H9 (cell line): Measurements from ENCODE around the gene GRHL3. TPM values are rescaled to one million over a fixed set of nuclear protein-coding genes. Genes with fewer than 3 reads are reported as not detected.

Experiments
- DNase-seq: peaks from one replicate; pipeline ENCODE4 v3.0.0-alpha.2; 2017
- H2AFZ ChIP-seq: one replicate; pipeline ENCODE4 v1.6.1; 2013; ENCODE audit warnings: mild to moderate bottlenecking, low read length, control low read depth, moderate library complexity
- H2AK5ac ChIP-seq: 2 replicates; pipeline ENCODE4 v1.6.1; 2013; ENCODE audit warnings: low read length, control low read depth, mixed read lengths; ENCODE audit not compliant: insufficient read length
- H2BK120ac ChIP-seq: one replicate; pipeline ENCODE4 v1.6.1; 2013; ENCODE audit warnings: low read depth, mild to moderate bottlenecking, low read length, control low read depth, inconsistent platforms; ENCODE audit not compliant: poor library complexity, severe bottlenecking
- H2BK12ac ChIP-seq: 2 replicates; pipeline ENCODE4 v1.6.1; 2013; ENCODE audit warnings: low read length, control low read depth, mixed read lengths, low read depth; ENCODE audit not compliant: insufficient read length
- H2BK15ac ChIP-seq: 2 replicates; pipeline ENCODE4 v1.6.1; 2013; ENCODE audit warnings: low read depth, low read length, control low read depth
- H2BK20ac ChIP-seq: one replicate; pipeline ENCODE4 v1.6.1; 2013; ENCODE audit warnings: low read depth, mild to moderate bottlenecking, low read length, control low read depth, inconsistent platforms; ENCODE audit not compliant: poor library complexity, severe bottlenecking
- H2BK5ac ChIP-seq: 2 replicates; pipeline ENCODE4 v1.6.1; 2013; ENCODE audit warnings: low read length, control low read depth, mixed read lengths; ENCODE audit not compliant: insufficient read length
- H3K14ac ChIP-seq: 2 replicates; pipeline ENCODE4 v1.6.1; 2013; ENCODE audit warnings: low read length, control low read depth; ENCODE audit not compliant: insufficient read depth
- H3K18ac ChIP-seq: 2 replicates; pipeline ENCODE4 v1.6.1; 2013; ENCODE audit warnings: low read depth, mild to moderate bottlenecking, mixed read lengths, low read length, control low read depth; ENCODE audit not compliant: insufficient read length
- H3K23ac ChIP-seq: 2 replicates; pipeline ENCODE4 v1.6.1; 2013; ENCODE audit warnings: low read length, control low read depth, mixed read lengths, low read depth; ENCODE audit not compliant: insufficient read length
- H3K23me2 ChIP-seq: 2 replicates; pipeline ENCODE4 v1.6.1; 2013; ENCODE audit warnings: low read depth, mild to moderate bottlenecking, mixed read lengths, low read length, control low read depth; ENCODE audit not compliant: insufficient read length, poor library complexity, severe bottlenecking
- H3K27ac ChIP-seq: 2 replicates; pipeline ENCODE4 v1.5.1; 2013; ENCODE audit warnings: low read length, control low read depth, mixed read lengths, low read depth; ENCODE audit not compliant: insufficient read length
- H3K27me3 ChIP-seq: 2 replicates; pipeline ENCODE4 v1.6.1; 2013; ENCODE audit warnings: low read length, control low read depth, inconsistent platforms; ENCODE audit not compliant: insufficient read depth
- H3K4ac ChIP-seq: 2 replicates; pipeline ENCODE4 v1.6.1; 2013; ENCODE audit warnings: low read depth, mild to moderate bottlenecking, control low read depth, inconsistent platforms, low read length, moderate library complexity
- H3K4me1 ChIP-seq: 2 replicates; pipeline ENCODE4 v1.6.1; 2013; ENCODE audit warnings: low read length, control low read depth, inconsistent platforms; ENCODE audit not compliant: insufficient read depth
- H3K4me2 ChIP-seq: 2 replicates; pipeline ENCODE4 v1.6.1; 2013; ENCODE audit warnings: low read length, control low read depth, mixed read lengths; ENCODE audit not compliant: insufficient read length, insufficient read depth
- H3K56ac ChIP-seq: 2 replicates; pipeline ENCODE4 v1.6.1; 2013; ENCODE audit warnings: low read depth, mild to moderate bottlenecking, mixed read lengths, low read length, control low read depth; ENCODE audit not compliant: insufficient read length
- H3K79me1 ChIP-seq: 2 replicates; pipeline ENCODE4 v1.6.1; 2013; ENCODE audit warnings: low read depth, mild to moderate bottlenecking, moderate library complexity, low read length, control low read depth, inconsistent platforms; ENCODE audit not compliant: insufficient read depth, poor library complexity, severe bottlenecking
- H3K79me2 ChIP-seq: 2 replicates; pipeline ENCODE4 v1.6.1; 2013; ENCODE audit warnings: low read length, control low read depth, inconsistent platforms; ENCODE audit not compliant: insufficient read depth
- H3K9ac ChIP-seq: 2 replicates; pipeline ENCODE4 v1.6.1; 2013; ENCODE audit warnings: low read length, control low read depth, mixed read lengths; ENCODE audit not compliant: insufficient read length; ENCODE audit errors: extremely low read depth
- H3K9me3 ChIP-seq: one replicate; pipeline ENCODE4 v1.6.1; 2013; ENCODE audit warnings: low read depth, low read length, inconsistent platforms; ENCODE audit not compliant: control insufficient read depth
- H3T11ph ChIP-seq: one replicate; pipeline ENCODE4 v1.6.1; 2013; ENCODE audit warnings: mild to moderate bottlenecking, low read length, control low read depth, inconsistent platforms
- H4K20me1 ChIP-seq: one replicate; pipeline ENCODE4 v1.6.1; 2013; ENCODE audit not compliant: control insufficient read depth, insufficient read length, insufficient read depth
- H4K5ac ChIP-seq: 2 replicates; pipeline ENCODE4 v1.6.1; 2013; ENCODE audit warnings: low read depth, mild to moderate bottlenecking, mixed read lengths, low read length, control low read depth; ENCODE audit not compliant: insufficient read length
- H4K8ac ChIP-seq: replicated peaks from 2 replicates; pipeline ENCODE4 v1.6.1; 2013; ENCODE audit warnings: low read length, control low read depth, mixed read lengths, low read depth; ENCODE audit not compliant: insufficient read length
- H4K91ac ChIP-seq: 2 replicates; pipeline ENCODE4 v1.6.1; 2013; ENCODE audit warnings: low read depth, mild to moderate bottlenecking, moderate library complexity, mixed read lengths, low read length, control low read depth; ENCODE audit not compliant: insufficient read length
- H3K27ac Mint-ChIP-seq, 3 experiments: 2 replicates in 2 of 3; 3 replicates in 1 of 3; pipeline ENCODE4 v1.8.0; 2020 to 2021; ENCODE audit warnings: mixed read lengths in 3 of 3, mild to moderate bottlenecking in 1 of 3, moderate library complexity in 1 of 3
- H3K27me3 Mint-ChIP-seq: 2 replicates; pipeline ENCODE4 v1.8.0; 2021; ENCODE audit warnings: low read depth, mild to moderate bottlenecking, moderate library complexity, mixed read lengths
- H3K36me3 Mint-ChIP-seq, 3 experiments: 2 replicates in 2 of 3; 3 replicates in 1 of 3; pipeline ENCODE4 v1.8.0; 2020 to 2021; ENCODE audit warnings: low read depth in 3 of 3, mixed read lengths in 3 of 3; ENCODE audit not compliant: insufficient read depth in 1 of 3
- H3K4me1 Mint-ChIP-seq, 2 experiments: 2 replicates each; pipeline ENCODE4 v1.8.0; 2020; ENCODE audit warnings: mixed read lengths in 2 of 2
- H3K4me3 Mint-ChIP-seq, 2 experiments: 2 replicates in 1 of 2; 3 replicates in 1 of 2; pipeline ENCODE4 v1.8.0; 2020 to 2021; ENCODE audit warnings: mild to moderate bottlenecking in 2 of 2, mixed read lengths in 2 of 2, moderate library complexity in 1 of 2
- H3K9me3 Mint-ChIP-seq, 2 experiments: 2 replicates in 1 of 2; 3 replicates in 1 of 2; pipeline ENCODE4 v1.8.0; 2020; ENCODE audit warnings: mild to moderate bottlenecking in 2 of 2, mixed read lengths in 2 of 2, moderate library complexity in 1 of 2
- CTCF ChIP-seq: fragments of 200-600 bp; sonication (generic); conservative IDR thresholded peaks from 3 replicates; pipeline ENCODE4 v1.8.0; 2021; ENCODE audit warnings: antibody characterized with exemption, mild to moderate bottlenecking
- WGBS: extraction: QIAGEN DNeasy Blood & Tissue Kit; methylation state at CpG from one replicate; pipeline ENCODE4 v1.1.7; 2013; ENCODE audit warnings: missing lambda C conversion rate, low lambda C conversion rate, mixed read lengths; ENCODE audit not compliant: insufficient read length; ENCODE audit errors: extremely low coverage; 5-methylcytosine and 5-hydroxymethylcytosine counted together
- total RNA-seq: library from RNA; stranded (reverse); gene quantifications from 2 replicates; pipeline ENCODE4 v1.2.1, GENCODE V29; 2021

GRHL3 gene
- total RNA-seq, 1 experiment from 2014 or later = 3.5 TPM

- H2BK5ac ChIP-seq = no peak overlapping the region
- H3T11ph ChIP-seq = no peak overlapping the region
- Mint-ChIP-seq H3K4me1 (peaks cover 31 to 33% of the 10 kb centered on the region in 2 experiments), H3K36me3 (peaks cover 0 to 18% (median 9%) of the 10 kb centered on the region in 3 experiments; a peak in 3 of 7 replicates), H3K4me3 (no peak overlapping the region), H3K27ac (peak overlapping the region in 2 of 3 experiments; percentile 49 to 50; a peak in 5 of 7 replicates), H3K9me3 (no peaks in the 10 kb centered on the region), H3K27me3 (no peaks in the 10 kb centered on the region)
- H3K4me2 ChIP-seq = no peak overlapping the region
- H3K56ac ChIP-seq = no peak overlapping the region
- H3K79me1 ChIP-seq = no peaks in the 10 kb centered on the region
- no peak overlapping the region for H3K23ac ChIP-seq
- H2BK120ac ChIP-seq = no peak overlapping the region
- H3K79me2 ChIP-seq = no peaks in the 10 kb centered on the region
- H3K4me1 ChIP-seq = 0 out of 2 replicates have a peak, but pooled peaks cover 5% of the 10 kb centered on the region
- no CpG with 5 or more reads among the region's 4 CpGs for WGBS
- DNase-seq = no peak
- H4K5ac ChIP-seq = no peak overlapping the region
- no peak overlapping the region for H2BK20ac ChIP-seq
- H4K91ac ChIP-seq = no peak overlapping the region
- no peak overlapping the region for H2BK15ac ChIP-seq
- no peak overlapping the region for H2AK5ac ChIP-seq
- H3K18ac ChIP-seq = no peak overlapping the region
- H3K14ac ChIP-seq = no peak overlapping the region
- no peaks in the 10 kb centered on the region for H3K27me3 ChIP-seq
- H2AFZ ChIP-seq = no peak overlapping the region
- no peak for TF ChIP-seq CTCF
- H2BK12ac ChIP-seq = no peak overlapping the region
- H4K8ac ChIP-seq = no peak overlapping the region
- H3K27ac ChIP-seq = no peak overlapping the region
- H4K20me1 ChIP-seq = no peaks in the 10 kb centered on the region
- H3K9ac ChIP-seq = no peak overlapping the region
- no peaks in the 10 kb centered on the region for H3K23me2 ChIP-seq
- no peak overlapping the region for H3K4ac ChIP-seq
- no peaks in the 10 kb centered on the region for H3K9me3 ChIP-seq
Measured at GRCh38 chr1:24392982-24393650, 74.0 kb downstream of the GRHL3 start.
